HEK293 (cell line): Measurements from ENCODE around the gene HAO1.
"Not testable (repeated sequence)": the region's sequence is repeated elsewhere in the genome, so short reads cannot be mapped to it uniquely, and the experiment has no call there.

ENCODE experiments used
- CTCF ChIA-PET: fragments of 350-600 bp; formaldehyde crosslinking; extraction: SDS; loops from one replicate; lab custom pipeline; 2021; ENCODE audit warnings: antibody characterized with exemption; lab: Yijun Ruan, JAX
- POLR2A ChIA-PET: fragments of 300-600 bp; formaldehyde crosslinking; extraction: SDS; loops from one replicate; lab custom pipeline; 2020; ENCODE audit warnings: antibody characterized with exemption, inconsistent platforms; lab: Yijun Ruan, JAX
- H3K27ac ChIP-seq: fragments of 200-500 bp; sonication (Bioruptor generic); 2 replicates; pipeline ENCODE4 v1.5.1; 2014; ENCODE audit warnings: low read depth, low read length, control low read depth, inconsistent platforms; ENCODE audit errors: extremely low read depth
- H3K36me3 ChIP-seq, 2 experiments: fragments of 200-500 bp in 1 of 2; sonication (Bioruptor generic) in 1 of 2; 1 replicate in 1 of 2; 2 replicates in 1 of 2; pipeline ENCODE4 v1.5.1; 2014 to 2017; ENCODE audit warnings: inconsistent platforms in 2 of 2, low read length in 2 of 2; ENCODE audit not compliant: control insufficient read depth in 2 of 2, insufficient read depth in 1 of 2
- H3K4me1 ChIP-seq: fragments of 200-500 bp; sonication (Bioruptor generic); 2 replicates; pipeline ENCODE4 v1.5.1; 2014; ENCODE audit warnings: mild to moderate bottlenecking, low read length, inconsistent platforms; ENCODE audit not compliant: control insufficient read depth, insufficient read depth
- H3K4me3 ChIP-seq: 2 replicates; pipeline ENCODE4 v1.5.1; 2011; ENCODE audit warnings: low read depth, mild to moderate bottlenecking, control low read depth, low read length, moderate library complexity
- H3K9me3 ChIP-seq: fragments of 200-500 bp; sonication (Bioruptor generic); 2 replicates; pipeline ENCODE4 v1.5.1; 2014; ENCODE audit warnings: low read depth, low read length, inconsistent platforms; ENCODE audit not compliant: control insufficient read depth, insufficient read depth
- KLF7 ChIP-seq: fragments of 450-650 bp; formaldehyde crosslinking; IDR thresholded peaks from 2 replicates; pipeline ENCODE4 v1.5.1; 2016; ENCODE audit warnings: missing biosample characterization, missing genetic modification characterization, borderline replicate concordance
- ZBTB1 ChIP-seq: fragments of 450-650 bp; formaldehyde crosslinking; IDR thresholded peaks from 2 replicates; pipeline ENCODE4 v1.5.1; 2016; ENCODE audit warnings: missing biosample characterization, missing genetic modification characterization
- TF ChIP-seq, protein P1 (sequence below): fragments of 450-650 bp; IDR thresholded peaks from 2 replicates; pipeline ENCODE4 v1.5.1; 2018; ENCODE audit warnings: missing biosample characterization, mild to moderate bottlenecking, missing genetic modification characterization
- TF ChIP-seq, protein P2 (sequence below): fragments of 450-650 bp; formaldehyde crosslinking; optimal IDR thresholded peaks from 2 replicates; pipeline ENCODE3; 2016; ENCODE audit warnings: missing biosample characterization, mild to moderate bottlenecking, missing genetic modification characterization
- TF ChIP-seq, protein P3 (sequence below): fragments of 450-650 bp; formaldehyde crosslinking; IDR thresholded peaks from 2 replicates; pipeline ENCODE4 v1.5.1; 2017; ENCODE audit warnings: missing biosample characterization, missing genetic modification characterization

Gene HAO1

DNA sequence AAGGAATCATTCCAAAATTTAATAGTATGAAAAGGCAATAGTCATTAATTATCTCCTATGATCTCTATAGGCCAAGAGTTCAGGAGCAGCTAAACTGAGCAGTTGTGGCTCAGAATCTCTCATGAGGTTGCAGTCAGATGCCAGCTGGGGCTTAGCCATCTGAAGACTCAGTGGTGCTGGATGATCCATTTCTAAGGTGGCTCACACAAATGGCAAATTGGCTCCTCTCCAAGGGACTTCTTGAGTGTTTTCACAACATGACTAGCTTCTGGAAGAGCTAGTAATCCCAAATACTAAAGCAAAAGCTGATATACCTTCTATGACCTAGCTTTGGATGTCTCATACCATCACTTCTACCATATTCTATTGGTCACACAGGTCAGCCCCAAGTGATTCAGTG lies 104.2 kb downstream of the HAO1 start (continued):
- TF ChIP-seq ZBTB1 (tag by site-specific recombination): no peak
- TF ChIP-seq, protein P1, sequence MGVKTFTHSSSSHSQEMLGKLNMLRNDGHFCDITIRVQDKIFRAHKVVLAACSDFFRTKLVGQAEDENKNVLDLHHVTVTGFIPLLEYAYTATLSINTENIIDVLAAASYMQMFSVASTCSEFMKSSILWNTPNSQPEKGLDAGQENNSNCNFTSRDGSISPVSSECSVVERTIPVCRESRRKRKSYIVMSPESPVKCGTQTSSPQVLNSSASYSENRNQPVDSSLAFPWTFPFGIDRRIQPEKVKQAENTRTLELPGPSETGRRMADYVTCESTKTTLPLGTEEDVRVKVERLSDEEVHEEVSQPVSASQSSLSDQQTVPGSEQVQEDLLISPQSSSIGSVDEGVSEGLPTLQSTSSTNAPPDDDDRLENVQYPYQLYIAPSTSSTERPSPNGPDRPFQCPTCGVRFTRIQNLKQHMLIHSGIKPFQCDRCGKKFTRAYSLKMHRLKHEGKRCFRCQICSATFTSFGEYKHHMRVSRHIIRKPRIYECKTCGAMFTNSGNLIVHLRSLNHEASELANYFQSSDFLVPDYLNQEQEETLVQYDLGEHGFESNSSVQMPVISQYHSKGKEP (tag by site-specific recombination): no peak
- TF ChIP-seq, protein P2, sequence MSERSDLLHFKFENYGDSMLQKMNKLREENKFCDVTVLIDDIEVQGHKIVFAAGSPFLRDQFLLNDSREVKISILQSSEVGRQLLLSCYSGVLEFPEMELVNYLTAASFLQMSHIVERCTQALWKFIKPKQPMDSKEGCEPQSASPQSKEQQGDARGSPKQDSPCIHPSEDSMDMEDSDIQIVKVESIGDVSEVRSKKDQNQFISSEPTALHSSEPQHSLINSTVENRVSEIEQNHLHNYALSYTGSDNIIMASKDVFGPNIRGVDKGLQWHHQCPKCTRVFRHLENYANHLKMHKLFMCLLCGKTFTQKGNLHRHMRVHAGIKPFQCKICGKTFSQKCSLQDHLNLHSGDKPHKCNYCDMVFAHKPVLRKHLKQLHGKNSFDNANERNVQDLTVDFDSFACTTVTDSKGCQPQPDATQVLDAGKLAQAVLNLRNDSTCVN: no peak
- no peak for TF ChIP-seq KLF7
- TF ChIP-seq, protein P3, sequence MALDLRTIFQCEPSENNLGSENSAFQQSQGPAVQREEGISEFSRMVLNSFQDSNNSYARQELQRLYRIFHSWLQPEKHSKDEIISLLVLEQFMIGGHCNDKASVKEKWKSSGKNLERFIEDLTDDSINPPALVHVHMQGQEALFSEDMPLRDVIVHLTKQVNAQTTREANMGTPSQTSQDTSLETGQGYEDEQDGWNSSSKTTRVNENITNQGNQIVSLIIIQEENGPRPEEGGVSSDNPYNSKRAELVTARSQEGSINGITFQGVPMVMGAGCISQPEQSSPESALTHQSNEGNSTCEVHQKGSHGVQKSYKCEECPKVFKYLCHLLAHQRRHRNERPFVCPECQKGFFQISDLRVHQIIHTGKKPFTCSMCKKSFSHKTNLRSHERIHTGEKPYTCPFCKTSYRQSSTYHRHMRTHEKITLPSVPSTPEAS (tag by site-specific recombination): no peak
- TF ChIP-seq, all 188 proteins: peak for 0

DNA sequence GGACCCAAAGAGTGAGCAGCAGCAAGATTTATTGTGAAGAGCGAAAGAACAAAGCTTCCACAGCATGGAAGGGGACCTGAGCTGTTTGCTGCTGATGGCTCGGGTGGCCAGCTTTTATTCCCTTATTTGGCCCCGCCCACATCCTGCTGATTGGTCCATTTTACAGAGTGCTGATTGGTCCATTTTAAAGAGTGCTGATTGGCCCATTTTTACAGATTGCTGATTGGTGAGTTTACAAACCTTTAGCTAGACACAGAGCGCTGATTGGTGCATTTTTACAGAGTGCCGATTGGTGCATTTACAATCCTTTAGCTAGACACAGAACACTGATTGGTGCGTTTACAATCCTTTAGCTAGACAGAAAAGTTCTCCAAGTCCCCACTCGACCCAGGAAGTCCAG lies 105.8 kb downstream of the HAO1 start:
- H3K9me3 ChIP-seq, H3K27ac ChIP-seq, POLR2A ChIA-PET, H3K4me3 ChIP-seq, CTCF ChIA-PET, H3K4me1 ChIP-seq, H3K36me3 ChIP-seq: not testable (repeated sequence)
